Measurements from ENCODE around the gene FTO.

GRCh38 chr16:53804467-53804866, 100.5 kb downstream of the FTO start:
- TF ChIP-seq EZH2 (IDR thresholded peaks at IDR 0.05) (no peak), POLR2AphosphoS5 (IDR thresholded peaks at IDR 0.05; ENCODE audit: borderline replicate concordance, low read depth, low read length) (no peak)

Measured in SK-N-MC (cell line).